H9 (cell line): ENCODE results near the gene WDHD1. TPM values are rescaled to one million over a fixed set of nuclear protein-coding genes. Genes with fewer than 3 reads are reported as not detected.

ENCODE experiments used
- DNase-seq: peaks from one replicate; pipeline ENCODE4 v3.0.0-alpha.2; 2017
- H2AFZ ChIP-seq: one replicate; pipeline ENCODE4 v1.6.1; 2013; ENCODE audit warnings: mild to moderate bottlenecking, low read length, control low read depth, moderate library complexity
- H2AK5ac ChIP-seq: 2 replicates; pipeline ENCODE4 v1.6.1; 2013; ENCODE audit warnings: low read length, control low read depth, mixed read lengths; ENCODE audit not compliant: insufficient read length
- H2BK120ac ChIP-seq: one replicate; pipeline ENCODE4 v1.6.1; 2013; ENCODE audit warnings: low read depth, mild to moderate bottlenecking, low read length, control low read depth, inconsistent platforms; ENCODE audit not compliant: poor library complexity, severe bottlenecking
- H2BK12ac ChIP-seq: 2 replicates; pipeline ENCODE4 v1.6.1; 2013; ENCODE audit warnings: low read length, control low read depth, mixed read lengths, low read depth; ENCODE audit not compliant: insufficient read length
- H2BK15ac ChIP-seq: 2 replicates; pipeline ENCODE4 v1.6.1; 2013; ENCODE audit warnings: low read depth, low read length, control low read depth
- H2BK20ac ChIP-seq: one replicate; pipeline ENCODE4 v1.6.1; 2013; ENCODE audit warnings: low read depth, mild to moderate bottlenecking, low read length, control low read depth, inconsistent platforms; ENCODE audit not compliant: poor library complexity, severe bottlenecking
- H2BK5ac ChIP-seq: 2 replicates; pipeline ENCODE4 v1.6.1; 2013; ENCODE audit warnings: low read length, control low read depth, mixed read lengths; ENCODE audit not compliant: insufficient read length
- H3K14ac ChIP-seq: 2 replicates; pipeline ENCODE4 v1.6.1; 2013; ENCODE audit warnings: low read length, control low read depth; ENCODE audit not compliant: insufficient read depth
- H3K18ac ChIP-seq: 2 replicates; pipeline ENCODE4 v1.6.1; 2013; ENCODE audit warnings: low read depth, mild to moderate bottlenecking, mixed read lengths, low read length, control low read depth; ENCODE audit not compliant: insufficient read length
- H3K23ac ChIP-seq: 2 replicates; pipeline ENCODE4 v1.6.1; 2013; ENCODE audit warnings: low read length, control low read depth, mixed read lengths, low read depth; ENCODE audit not compliant: insufficient read length
- H3K23me2 ChIP-seq: 2 replicates; pipeline ENCODE4 v1.6.1; 2013; ENCODE audit warnings: low read depth, mild to moderate bottlenecking, mixed read lengths, low read length, control low read depth; ENCODE audit not compliant: insufficient read length, poor library complexity, severe bottlenecking
- H3K27ac ChIP-seq: 2 replicates; pipeline ENCODE4 v1.5.1; 2013; ENCODE audit warnings: low read length, control low read depth, mixed read lengths, low read depth; ENCODE audit not compliant: insufficient read length
- H3K27me3 ChIP-seq: 2 replicates; pipeline ENCODE4 v1.6.1; 2013; ENCODE audit warnings: low read length, control low read depth, inconsistent platforms; ENCODE audit not compliant: insufficient read depth
- H3K4ac ChIP-seq: 2 replicates; pipeline ENCODE4 v1.6.1; 2013; ENCODE audit warnings: low read depth, mild to moderate bottlenecking, control low read depth, inconsistent platforms, low read length, moderate library complexity
- H3K4me1 ChIP-seq: 2 replicates; pipeline ENCODE4 v1.6.1; 2013; ENCODE audit warnings: low read length, control low read depth, inconsistent platforms; ENCODE audit not compliant: insufficient read depth
- H3K4me2 ChIP-seq: 2 replicates; pipeline ENCODE4 v1.6.1; 2013; ENCODE audit warnings: low read length, control low read depth, mixed read lengths; ENCODE audit not compliant: insufficient read length, insufficient read depth
- H3K56ac ChIP-seq: 2 replicates; pipeline ENCODE4 v1.6.1; 2013; ENCODE audit warnings: low read depth, mild to moderate bottlenecking, mixed read lengths, low read length, control low read depth; ENCODE audit not compliant: insufficient read length
- H3K79me1 ChIP-seq: 2 replicates; pipeline ENCODE4 v1.6.1; 2013; ENCODE audit warnings: low read depth, mild to moderate bottlenecking, moderate library complexity, low read length, control low read depth, inconsistent platforms; ENCODE audit not compliant: insufficient read depth, poor library complexity, severe bottlenecking
- H3K79me2 ChIP-seq: 2 replicates; pipeline ENCODE4 v1.6.1; 2013; ENCODE audit warnings: low read length, control low read depth, inconsistent platforms; ENCODE audit not compliant: insufficient read depth
- H3K9ac ChIP-seq: 2 replicates; pipeline ENCODE4 v1.6.1; 2013; ENCODE audit warnings: low read length, control low read depth, mixed read lengths; ENCODE audit not compliant: insufficient read length; ENCODE audit errors: extremely low read depth
- H3K9me3 ChIP-seq: one replicate; pipeline ENCODE4 v1.6.1; 2013; ENCODE audit warnings: low read depth, low read length, inconsistent platforms; ENCODE audit not compliant: control insufficient read depth
- H3T11ph ChIP-seq: one replicate; pipeline ENCODE4 v1.6.1; 2013; ENCODE audit warnings: mild to moderate bottlenecking, low read length, control low read depth, inconsistent platforms
- H4K20me1 ChIP-seq: one replicate; pipeline ENCODE4 v1.6.1; 2013; ENCODE audit not compliant: control insufficient read depth, insufficient read length, insufficient read depth
- H4K5ac ChIP-seq: 2 replicates; pipeline ENCODE4 v1.6.1; 2013; ENCODE audit warnings: low read depth, mild to moderate bottlenecking, mixed read lengths, low read length, control low read depth; ENCODE audit not compliant: insufficient read length
- H4K8ac ChIP-seq: replicated peaks from 2 replicates; pipeline ENCODE4 v1.6.1; 2013; ENCODE audit warnings: low read length, control low read depth, mixed read lengths, low read depth; ENCODE audit not compliant: insufficient read length
- H4K91ac ChIP-seq: 2 replicates; pipeline ENCODE4 v1.6.1; 2013; ENCODE audit warnings: low read depth, mild to moderate bottlenecking, moderate library complexity, mixed read lengths, low read length, control low read depth; ENCODE audit not compliant: insufficient read length
- H3K27ac Mint-ChIP-seq, 3 experiments: 2 replicates in 2 of 3; 3 replicates in 1 of 3; pipeline ENCODE4 v1.8.0; 2020 to 2021; ENCODE audit warnings: mixed read lengths in 3 of 3, mild to moderate bottlenecking in 1 of 3, moderate library complexity in 1 of 3
- H3K27me3 Mint-ChIP-seq: 2 replicates; pipeline ENCODE4 v1.8.0; 2021; ENCODE audit warnings: low read depth, mild to moderate bottlenecking, moderate library complexity, mixed read lengths
- H3K36me3 Mint-ChIP-seq, 3 experiments: 2 replicates in 2 of 3; 3 replicates in 1 of 3; pipeline ENCODE4 v1.8.0; 2020 to 2021; ENCODE audit warnings: low read depth in 3 of 3, mixed read lengths in 3 of 3; ENCODE audit not compliant: insufficient read depth in 1 of 3
- H3K4me1 Mint-ChIP-seq, 2 experiments: 2 replicates each; pipeline ENCODE4 v1.8.0; 2020; ENCODE audit warnings: mixed read lengths in 2 of 2
- H3K4me3 Mint-ChIP-seq, 2 experiments: 2 replicates in 1 of 2; 3 replicates in 1 of 2; pipeline ENCODE4 v1.8.0; 2020 to 2021; ENCODE audit warnings: mild to moderate bottlenecking in 2 of 2, mixed read lengths in 2 of 2, moderate library complexity in 1 of 2
- H3K9me3 Mint-ChIP-seq, 2 experiments: 2 replicates in 1 of 2; 3 replicates in 1 of 2; pipeline ENCODE4 v1.8.0; 2020; ENCODE audit warnings: mild to moderate bottlenecking in 2 of 2, mixed read lengths in 2 of 2, moderate library complexity in 1 of 2
- CTCF ChIP-seq: fragments of 200-600 bp; sonication (generic); conservative IDR thresholded peaks from 3 replicates; pipeline ENCODE4 v1.8.0; 2021; ENCODE audit warnings: antibody characterized with exemption, mild to moderate bottlenecking
- total RNA-seq: library from RNA; stranded (reverse); gene quantifications from 2 replicates; pipeline ENCODE4 v1.2.1, GENCODE V29; 2021

WDHD1 gene
- total RNA-seq, 1 experiment from 2014 or later: 93.7 TPM

GRCh38 chr14:55045087-55045486, 18.2 kb upstream of the WDHD1 start:
- Histone ChIP-seq H3K18ac (no peak overlapping the region), H3K27ac (no peak overlapping the region), H2BK20ac (no peak overlapping the region), H4K5ac (no peak overlapping the region), H2BK5ac (no peak overlapping the region), H3K79me2 (no peaks in the 10 kb centered on the region), H3K79me1 (peaks cover 3% of the 10 kb centered on the region), H3K4me1 (no peaks in the 10 kb centered on the region), H3T11ph (no peak overlapping the region), H2BK12ac (no peak overlapping the region), H3K27me3 (no peaks in the 10 kb centered on the region), H4K8ac (no peak overlapping the region), H3K23me2 (no peaks in the 10 kb centered on the region), H3K9me3 (no peaks in the 10 kb centered on the region), H3K9ac (no peak overlapping the region), H4K91ac (no peak overlapping the region), H3K14ac (no peak overlapping the region), H3K23ac (no peak overlapping the region), H2AK5ac (no peak overlapping the region), H3K4me2 (no peak overlapping the region), H2AFZ (no peak overlapping the region), H3K56ac (no peak overlapping the region), H2BK15ac (no peak overlapping the region), H3K4ac (no peak overlapping the region), H2BK120ac (no peak overlapping the region), H4K20me1 (no peaks in the 10 kb centered on the region)
- no peaks in the 10 kb centered on the region for H3K9me3 Mint-ChIP-seq
- H3K27ac Mint-ChIP-seq: no peak overlapping the region
- H3K36me3 Mint-ChIP-seq: peaks cover 15 to 35% (median 18%) of the 10 kb centered on the region in 3 experiments; a peak in 6 of 7 replicates
- TF ChIP-seq CTCF: no peak
- H3K4me1 Mint-ChIP-seq: peaks cover 7 to 9% of the 10 kb centered on the region in 2 experiments
- H3K4me3 Mint-ChIP-seq: no peak overlapping the region
- peaks cover 12% of the 10 kb centered on the region for H3K27me3 Mint-ChIP-seq
- no peak for DNase-seq
